D721Med (cell line): ENCODE data around the gene DNAJC21.
"Not testable (repeated sequence)": the region's sequence is repeated elsewhere in the genome, so short reads cannot be mapped to it uniquely, and the experiment has no call there.

Source experiments
- DNase-seq: peaks from one replicate; pipeline ENCODE4 v3.0.0; 2011; ENCODE audit warnings: low spot score; ENCODE audit not compliant: insufficient read length
- FAIRE-seq: peaks from 2 replicates; lab custom pipeline; 2011; peaks lifted over from hg19 to GRCh38; lab: Jason Lieb, UNC
- TF ChIP-seq, protein P1 (sequence below): IDR thresholded peaks from 2 replicates; pipeline ENCODE4 v1.5.1; 2012; ENCODE audit warnings: mild to moderate bottlenecking, control low read depth; ENCODE audit not compliant: insufficient read depth; ENCODE audit errors: missing control alignments

The DNAJC21 gene

DNA sequence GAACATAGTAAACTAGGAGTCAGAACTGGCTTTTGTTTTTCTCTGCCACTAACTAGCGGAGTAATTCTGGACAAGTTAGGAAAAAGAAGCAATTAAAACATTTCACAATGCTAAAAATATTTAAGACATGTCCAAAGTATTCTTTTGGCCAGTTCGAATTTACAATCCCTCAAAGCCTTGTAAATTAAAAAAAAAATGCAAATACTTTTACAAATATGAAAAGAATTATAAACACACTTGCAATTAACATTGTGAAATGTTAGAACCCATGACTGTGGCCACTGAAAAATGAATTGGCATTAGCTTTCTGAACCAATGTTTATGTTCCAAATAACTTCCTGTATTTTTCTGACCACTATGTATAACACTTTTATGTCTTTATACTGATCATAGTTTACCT is 16.3 kb upstream of the DNAJC21 start:
- DNase-seq (no peak), FAIRE-seq (no peak)
- TF ChIP-seq, protein P1, sequence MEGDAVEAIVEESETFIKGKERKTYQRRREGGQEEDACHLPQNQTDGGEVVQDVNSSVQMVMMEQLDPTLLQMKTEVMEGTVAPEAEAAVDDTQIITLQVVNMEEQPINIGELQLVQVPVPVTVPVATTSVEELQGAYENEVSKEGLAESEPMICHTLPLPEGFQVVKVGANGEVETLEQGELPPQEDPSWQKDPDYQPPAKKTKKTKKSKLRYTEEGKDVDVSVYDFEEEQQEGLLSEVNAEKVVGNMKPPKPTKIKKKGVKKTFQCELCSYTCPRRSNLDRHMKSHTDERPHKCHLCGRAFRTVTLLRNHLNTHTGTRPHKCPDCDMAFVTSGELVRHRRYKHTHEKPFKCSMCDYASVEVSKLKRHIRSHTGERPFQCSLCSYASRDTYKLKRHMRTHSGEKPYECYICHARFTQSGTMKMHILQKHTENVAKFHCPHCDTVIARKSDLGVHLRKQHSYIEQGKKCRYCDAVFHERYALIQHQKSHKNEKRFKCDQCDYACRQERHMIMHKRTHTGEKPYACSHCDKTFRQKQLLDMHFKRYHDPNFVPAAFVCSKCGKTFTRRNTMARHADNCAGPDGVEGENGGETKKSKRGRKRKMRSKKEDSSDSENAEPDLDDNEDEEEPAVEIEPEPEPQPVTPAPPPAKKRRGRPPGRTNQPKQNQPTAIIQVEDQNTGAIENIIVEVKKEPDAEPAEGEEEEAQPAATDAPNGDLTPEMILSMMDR, result no peak

DNA sequence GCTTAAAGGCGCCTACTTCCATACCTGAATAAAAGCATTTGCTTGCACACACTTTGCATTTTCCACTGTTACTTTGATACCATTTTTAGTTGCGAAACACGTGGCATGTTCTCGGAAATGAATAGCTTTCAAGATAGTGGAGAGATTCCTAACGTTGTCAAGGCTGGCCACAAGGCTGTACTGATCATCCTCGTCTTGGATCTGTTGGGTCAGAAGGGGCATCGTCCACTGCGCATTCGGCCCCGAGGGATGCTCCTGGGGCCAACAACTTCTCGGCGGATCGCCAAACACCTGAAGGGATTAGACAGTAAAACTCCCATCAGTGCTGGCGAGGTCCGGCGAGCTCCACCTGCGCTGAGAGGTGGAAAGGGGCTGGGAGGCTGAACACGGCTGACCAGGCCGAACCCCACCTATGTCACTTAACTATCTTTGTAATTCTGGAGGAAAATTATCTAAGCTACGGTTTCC is 14.7 kb upstream of the DNAJC21 start:
- no peak for FAIRE-seq
- TF ChIP-seq, protein P1, result no peak
- DNase-seq, result no peak

DNA sequence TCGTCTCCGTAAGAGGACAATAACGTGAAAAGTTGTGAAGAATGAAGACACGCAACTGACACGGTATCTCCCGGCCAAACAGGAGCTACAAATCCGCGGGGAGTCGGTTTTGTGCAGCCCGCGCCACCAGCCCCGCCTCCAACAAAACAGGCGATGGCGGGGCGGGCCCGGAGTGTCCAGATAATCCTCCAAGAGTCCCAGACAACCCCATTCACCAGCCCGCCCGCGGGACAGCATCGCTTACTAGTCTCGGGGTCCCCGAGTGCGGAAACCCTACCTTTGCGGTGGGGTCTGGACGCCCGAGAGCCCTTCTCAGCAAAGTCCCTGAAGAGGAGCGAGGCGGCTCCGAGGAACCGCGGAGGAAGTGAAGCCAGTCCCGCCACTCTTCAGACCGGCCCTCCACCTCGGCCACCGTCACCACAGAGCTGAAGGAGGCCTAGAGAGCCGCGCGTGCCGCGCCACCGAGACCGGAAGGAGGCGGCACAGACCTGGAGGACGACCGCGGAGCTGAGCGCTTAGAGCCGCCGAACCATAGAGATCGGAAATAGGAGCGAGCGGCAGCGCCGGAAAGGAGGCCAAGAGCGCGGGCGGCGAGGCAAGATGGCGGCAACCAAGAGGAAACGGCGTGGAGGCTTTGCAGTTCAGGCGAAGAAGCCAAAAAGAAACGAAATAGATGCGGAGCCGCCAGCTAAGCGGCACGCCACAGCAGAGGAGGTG is 14.1 kb upstream of the DNAJC21 start, which contains the start of the genes BRIX1 and RAD1:
Gene BRIX1 (plus strand): TSS at position 573 of the 717 bp plus-strand sequence. CDS start 28 bp downstream, at position 601.
Gene RAD1 (minus strand): TSS at position 366 of the 717 bp plus-strand sequence. CDS start 612 bp downstream, outside the sequence.
- peak; percentile 72 for DNase-seq
- no peak for FAIRE-seq
- TF ChIP-seq, protein P1, result peak; percentile 14

DNA sequence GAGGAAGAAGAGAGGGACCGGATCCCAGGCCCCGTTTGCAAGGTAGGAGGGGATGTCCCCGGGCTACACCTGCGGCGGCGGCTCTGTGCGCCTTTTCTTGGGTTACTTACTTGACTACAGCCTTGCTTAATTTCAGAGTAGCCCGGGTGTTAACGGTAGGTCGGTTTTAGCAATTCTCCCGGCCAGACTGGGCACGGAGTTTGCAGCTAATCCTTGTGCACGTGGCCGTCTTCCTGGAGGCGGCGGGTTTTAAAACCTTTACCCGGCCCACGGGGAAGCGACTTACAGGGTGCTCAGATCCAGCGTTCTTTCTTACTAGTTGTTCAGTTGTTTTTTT is 13.5 kb upstream of the DNAJC21 start:
- FAIRE-seq, result no peak
- TF ChIP-seq, protein P1, result no peak

DNA sequence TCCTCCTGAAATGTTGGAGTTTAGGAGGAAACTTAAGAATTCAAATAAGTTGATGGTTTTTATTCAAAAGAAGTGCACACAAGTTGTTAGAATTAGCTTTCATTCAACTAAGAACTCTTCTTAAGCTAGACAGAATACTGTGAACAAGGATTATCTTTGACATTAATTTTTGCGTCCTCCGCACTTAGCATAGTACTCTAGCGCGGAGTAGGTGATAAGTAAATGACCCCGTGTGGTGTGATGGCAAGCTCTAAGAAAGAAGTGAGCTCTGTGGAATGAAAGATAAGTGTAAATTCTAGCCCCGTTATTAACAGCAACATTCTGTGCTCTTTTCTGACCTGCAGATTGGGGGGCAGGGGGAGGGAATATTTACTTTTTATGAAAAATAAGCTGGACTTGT is 12.8 kb upstream of the DNAJC21 start:
- FAIRE-seq, result no peak
- DNase-seq, result no peak
- TF ChIP-seq, protein P1, result no peak

More for the DNA sequence above, 13.5 kb upstream of the DNAJC21 start:
- DNase-seq, result no peak

DNA sequence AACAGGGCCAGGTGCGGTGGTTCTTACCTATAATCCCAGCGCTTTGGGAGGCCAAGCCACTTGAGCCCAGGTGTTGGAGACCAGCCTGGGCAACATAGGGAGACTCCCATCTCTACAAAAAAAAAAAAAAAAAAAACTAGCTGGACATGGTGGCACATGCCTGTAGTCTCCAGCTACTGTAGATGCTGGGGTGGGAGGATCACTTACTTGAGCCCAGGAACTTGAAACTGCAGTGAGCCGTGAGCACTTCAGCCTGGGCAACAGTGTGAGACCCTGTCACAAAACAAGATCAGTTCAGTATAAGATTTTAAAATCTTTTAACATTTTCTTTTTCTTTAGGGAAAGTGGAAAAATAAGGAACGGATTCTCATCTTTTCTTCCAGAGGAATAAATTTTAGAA is 11.3 kb upstream of the DNAJC21 start:
- TF ChIP-seq, protein P1, result no peak
- DNase-seq, result no peak
- FAIRE-seq, result no peak

DNA sequence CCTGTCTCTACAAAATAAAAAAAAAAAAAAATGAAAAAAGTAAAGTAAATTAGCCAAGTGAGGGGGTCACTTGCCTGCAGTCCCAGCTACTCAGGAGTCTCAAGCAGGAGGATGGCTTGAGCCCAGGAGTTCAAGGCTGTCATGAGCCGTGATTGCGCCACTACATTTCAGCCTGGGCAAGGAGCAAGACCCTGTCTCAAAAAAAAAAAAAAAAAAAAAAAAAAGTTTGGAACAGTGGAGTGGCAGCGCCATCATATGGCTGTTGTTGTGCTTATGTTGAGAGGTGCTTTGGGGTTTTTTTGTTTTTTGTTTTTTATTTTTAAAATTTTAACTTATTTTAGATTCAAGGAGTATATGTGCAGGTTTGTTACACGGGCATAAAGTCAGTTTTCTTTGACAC is 10.3 kb upstream of the DNAJC21 start:
- no peak for FAIRE-seq
- TF ChIP-seq, protein P1, result peak; percentile 10
- no peak for DNase-seq

DNA sequence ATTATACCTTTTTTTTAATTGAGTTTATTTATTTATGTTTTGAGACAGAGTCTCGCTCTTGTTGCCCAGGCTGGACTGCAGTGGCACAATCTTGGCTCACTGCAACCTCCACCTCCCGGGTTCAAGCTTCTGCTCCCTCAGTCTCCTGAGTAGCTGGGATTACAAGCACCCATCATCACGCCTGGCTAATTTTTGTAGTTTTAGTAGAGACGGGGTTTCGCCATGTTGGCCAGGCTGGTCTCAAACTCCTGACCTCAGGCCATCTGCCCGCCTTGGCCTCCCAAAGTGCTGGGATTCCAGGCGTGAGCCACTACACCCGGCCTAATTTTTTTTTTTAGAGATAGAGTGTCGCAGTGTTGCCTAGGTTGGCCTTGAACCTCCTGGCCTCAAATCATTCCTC is 6.1 kb upstream of the DNAJC21 start:
- not testable (repeated sequence) for DNase-seq, FAIRE-seq
